Measurements from ENCODE around the gene SLMAP. TPM values are rescaled to one million over a fixed set of nuclear protein-coding genes. Genes with fewer than 3 reads are reported as not detected.

SLMAP gene
- total RNA-seq, 2 donors from 2014 or later = 213 to 259 TPM

DNA sequence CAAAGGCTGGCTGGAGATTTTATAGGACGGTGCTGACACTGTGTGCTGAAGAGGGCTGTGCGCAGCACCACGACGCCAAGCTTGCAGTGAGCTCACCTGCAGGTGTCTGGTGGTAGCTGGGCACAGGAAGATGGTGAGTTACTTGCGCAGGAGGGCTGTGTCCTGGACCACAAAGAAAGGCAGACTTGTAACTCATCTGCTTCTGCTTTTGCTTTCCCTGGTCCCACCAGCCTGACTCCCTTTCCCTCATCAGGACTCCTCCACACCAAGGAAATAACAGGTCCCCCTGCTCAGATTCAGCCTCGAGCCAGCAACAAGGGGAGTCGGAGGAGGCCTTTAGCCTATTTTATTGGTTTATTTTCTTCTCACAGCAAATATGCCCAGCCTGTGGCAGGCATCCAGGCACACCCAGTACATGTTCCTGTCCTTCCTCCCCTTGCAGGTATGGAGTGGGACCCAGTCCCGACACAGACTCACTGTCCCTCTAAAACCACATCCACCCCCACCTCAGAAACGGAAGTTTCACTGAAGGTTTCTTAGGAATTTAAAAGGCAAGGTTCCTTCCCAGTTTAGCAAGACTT is 216.5 kb downstream of the SLMAP start:
- ATAC-seq (no peak), DNase-seq (no peak)
- intact Hi-C loops (cut with DNase I) = no loop called here

DNA sequence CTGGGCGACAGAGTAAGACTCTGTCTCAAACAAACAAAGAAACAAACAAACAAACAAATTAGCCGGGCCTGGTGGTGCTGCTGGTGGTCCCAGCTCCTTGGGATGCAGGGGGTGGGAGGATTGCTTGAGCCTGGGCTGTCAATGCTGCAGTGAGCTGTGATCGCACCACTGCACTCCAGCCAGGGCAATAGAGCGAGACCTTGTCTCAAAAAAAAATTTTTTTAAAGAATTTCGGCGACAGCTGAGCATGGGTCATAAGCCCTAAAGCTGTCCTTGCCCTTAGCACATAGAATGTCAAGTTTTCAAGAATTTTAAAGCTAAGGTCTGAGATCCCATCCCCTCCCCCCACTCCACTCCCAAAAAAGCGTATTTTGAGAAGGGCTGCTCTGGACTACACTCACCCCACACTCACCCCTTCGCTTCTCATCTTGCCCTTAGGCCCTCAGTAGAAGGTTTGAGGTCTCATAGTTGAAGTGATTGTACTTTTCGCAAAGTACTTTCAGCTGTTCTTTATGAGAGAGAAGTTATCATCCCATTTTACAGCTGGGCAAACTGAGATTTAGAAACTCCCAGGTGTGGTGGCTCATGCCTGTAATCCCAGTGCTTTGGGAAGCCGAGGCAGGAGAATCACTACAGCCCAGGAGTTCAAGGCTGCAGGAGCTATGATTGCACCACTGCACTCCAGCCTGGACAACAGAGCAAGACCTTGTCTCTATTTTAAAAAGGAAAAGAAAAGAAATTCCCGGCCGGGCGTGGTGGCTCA is 217.8 kb downstream of the SLMAP start:
- intact Hi-C loops (cut with DNase I) = no loop called here
- no peak for ATAC-seq
- no peak for DNase-seq

DNA sequence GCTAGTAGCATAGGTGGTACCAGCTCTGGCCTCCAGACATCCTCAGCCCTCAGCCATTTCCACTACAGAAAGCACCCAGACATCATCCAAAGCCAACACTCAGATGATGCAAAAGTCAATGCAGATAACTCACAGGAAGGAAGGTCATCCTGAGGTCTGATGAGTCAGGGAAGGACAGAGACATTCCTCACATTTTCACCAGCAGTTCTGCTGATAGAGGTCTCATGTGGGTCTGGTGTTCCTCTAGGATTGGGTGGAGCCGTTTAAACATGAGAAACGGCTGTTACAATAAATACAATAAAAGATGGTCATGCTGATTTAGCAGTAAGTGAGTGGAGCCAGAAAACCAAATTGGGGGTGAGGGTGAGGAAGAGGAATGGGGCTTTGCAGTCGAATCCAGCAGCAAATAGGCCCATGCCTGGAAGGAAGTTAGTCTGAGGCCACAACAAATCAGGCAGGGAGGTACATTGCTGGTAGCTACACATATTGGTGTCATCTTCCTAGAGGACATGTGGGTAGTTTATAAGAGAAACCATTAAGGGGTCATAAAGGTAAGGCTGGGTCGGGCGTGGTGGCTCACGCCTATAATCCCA is 218.8 kb downstream of the SLMAP start:
- ATAC-seq (peak; percentile 64 to 92), DNase-seq (no peak)
- intact Hi-C loops (cut with DNase I) = no loop called here

DNA sequence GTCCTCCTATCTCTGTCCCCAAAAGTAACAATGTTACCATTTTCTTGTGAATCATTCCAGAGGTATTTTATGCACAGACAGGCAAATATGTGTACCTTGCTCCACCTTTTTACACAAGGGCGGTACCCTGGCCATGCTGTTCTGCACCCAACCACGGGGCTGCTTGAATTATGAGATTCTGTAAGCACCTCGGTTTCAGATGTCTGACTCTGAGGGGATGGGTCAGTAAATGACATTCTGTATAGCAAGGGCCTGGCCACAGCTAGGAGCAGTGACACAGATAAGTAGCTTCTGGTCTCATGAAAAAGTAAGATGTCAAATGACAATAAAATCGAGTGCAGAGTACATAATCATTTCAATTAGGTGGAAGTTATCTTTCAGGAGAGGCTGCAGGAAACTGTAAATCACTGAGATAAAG is 221.7 kb downstream of the SLMAP start:
- no peak for ATAC-seq
- DNase-seq = no peak
- intact Hi-C loops (cut with DNase I) = no loop called here

DNA sequence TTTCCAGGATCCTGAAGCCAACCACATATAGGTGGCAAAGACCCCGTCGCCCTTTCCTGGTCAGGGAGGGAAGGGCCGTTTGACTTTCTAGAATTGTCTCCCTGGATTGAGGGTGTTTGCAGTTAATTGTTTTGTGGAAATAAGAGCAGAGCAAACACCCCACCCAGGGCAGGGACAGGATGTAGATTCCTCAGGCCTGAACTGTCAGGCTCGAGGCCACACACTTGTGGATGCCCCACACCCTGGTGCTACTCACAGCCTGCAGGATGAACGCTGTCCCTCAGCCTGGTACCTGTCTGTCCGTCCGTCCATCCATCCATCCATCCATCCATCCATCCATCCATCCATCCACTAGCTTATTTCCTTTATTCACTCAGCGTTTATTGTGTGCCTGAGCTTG is 222.2 kb downstream of the SLMAP start:
- DNase-seq (no peak), ATAC-seq (no peak)
- intact Hi-C loops (cut with DNase I) = no loop called here

Other genes with a start within 250 kb of the SLMAP start
- gene DNAH12, start 212.0 kb upstream of the SLMAP start, total RNA-seq = under 1 TPM in 1 of 2 donors, not detected in 1; 0.03 TPM
- gene PDE12, start 200.0 kb upstream of the SLMAP start, total RNA-seq = 10 to 100 TPM in 1 of 2 donors, 1 to 10 TPM in 1; 9.8 to 16.2 TPM
- 100 to 1,000 TPM in 1 of 2 donors, 10 to 100 TPM in 1; 80.1 to 114 TPM for gene ARF4, start 159.0 kb upstream of the SLMAP start, total RNA-seq
- 10 to 100 TPM; 14.2 to 17.7 TPM for gene DENND6A, start 63.2 kb upstream of the SLMAP start, total RNA-seq